ENCODE measurements around the gene CLIC4. TPM values are rescaled to one million over a fixed set of nuclear protein-coding genes. Genes with fewer than 3 reads are reported as not detected.

The CLIC4 gene
- total RNA-seq, 1 donor: 966 TPM

GRCh38 chr1:24861821-24862727, 116.8 kb downstream of the CLIC4 start:
- TF ChIP-seq CTCF (IDR thresholded peaks at IDR 0.05; ENCODE audit: insufficient read depth, low read length): peak; percentile 27
- peak; percentile 27 for DNase-seq (ENCODE audit: low read depth)
- no peak overlapping the region for H3K4me3 ChIP-seq (ENCODE audit: low read depth, low read length)

GRCh38 chr1:24862775-24863483, 117.7 kb downstream of the CLIC4 start:
- TF ChIP-seq CTCF (IDR thresholded peaks at IDR 0.05; ENCODE audit: insufficient read depth, low read length): no peak
- H3K4me3 ChIP-seq (ENCODE audit: low read depth, low read length): no peak overlapping the region
- DNase-seq (ENCODE audit: low read depth): no peak

GRCh38 chr1:24864370-24864777, 119.1 kb downstream of the CLIC4 start:
- H3K4me3 ChIP-seq (ENCODE audit: low read depth, low read length): no peak overlapping the region
- no peak for DNase-seq (ENCODE audit: low read depth)
- no peak for TF ChIP-seq CTCF (IDR thresholded peaks at IDR 0.05; ENCODE audit: insufficient read depth, low read length)

- no peak overlapping the region for H3K4me3 ChIP-seq (ENCODE audit: low read depth, low read length)
- TF ChIP-seq CTCF (IDR thresholded peaks at IDR 0.05; ENCODE audit: insufficient read depth, low read length): no peak
- DNase-seq (ENCODE audit: low read depth): no peak
These were observed 119.9 kb downstream of the CLIC4 start for GRCh38 chr1:24865168-24865567.

GRCh38 chr1:24865587-24865986, 120.3 kb downstream of the CLIC4 start:
- DNase-seq (ENCODE audit: low read depth): no peak
- TF ChIP-seq CTCF (IDR thresholded peaks at IDR 0.05; ENCODE audit: insufficient read depth, low read length): no peak
- no peak overlapping the region for H3K4me3 ChIP-seq (ENCODE audit: low read depth, low read length)

- H3K4me3 ChIP-seq (ENCODE audit: low read depth, low read length): no peak overlapping the region
- DNase-seq (ENCODE audit: low read depth): peak; percentile 38
- TF ChIP-seq CTCF (IDR thresholded peaks at IDR 0.05; ENCODE audit: insufficient read depth, low read length): no peak
These were observed 121.2 kb downstream of the CLIC4 start for GRCh38 chr1:24866211-24867083.

Measured in fibroblast of the aortic adventitia (primary cell).